HepG2 (cell line): ENCODE results near the gene AGTPBP1. TPM values are rescaled to one million over a fixed set of nuclear protein-coding genes. Genes with fewer than 3 reads are reported as not detected.

ENCODE experiments used
- ATAD3A ChIP-seq: sonication (generic); formaldehyde crosslinking; IDR thresholded peaks from 2 replicates; pipeline ENCODE4 v1.4.0; 2020; ENCODE audit warnings: missing genetic modification reagents
- CHCHD3 ChIP-seq: sonication (generic); formaldehyde crosslinking; IDR thresholded peaks from 2 replicates; pipeline ENCODE4 v1.8.0; 2022; ENCODE audit warnings: mild to moderate bottlenecking, missing genetic modification reagents, moderate library complexity
- DNMT1 ChIP-seq: sonication (generic); formaldehyde crosslinking; IDR thresholded peaks from 2 replicates; pipeline ENCODE4 v1.5.1; 2020; ENCODE audit warnings: mild to moderate bottlenecking, missing genetic modification reagents
- KLF9 ChIP-seq: IDR thresholded peaks from 2 replicates; pipeline ENCODE4 v1.6.1; 2016; ENCODE audit warnings: low read depth
- LCORL ChIP-seq, 2 experiments: fragments of 450-650 bp in 1 of 2; sonication (generic) in 1 of 2; formaldehyde crosslinking in 1 of 2; IDR thresholded peaks; 2 replicates each; pipeline versions ENCODE4 v1.5.0 to v1.6.1; 2017 to 2020; ENCODE audit warnings: antibody characterized with exemption in 1 of 2, missing genetic modification reagents in 1 of 2
- MBNL3 ChIP-seq: fragments of 250-450 bp; sonication (Bioruptor Pico); conservative IDR thresholded peaks from 2 replicates; pipeline ENCODE4 v1.8.0; 2022; ENCODE audit warnings: mild to moderate bottlenecking, inconsistent platforms
- MEIS2 ChIP-seq: sonication (generic); formaldehyde crosslinking; IDR thresholded peaks from 2 replicates; pipeline ENCODE4 v1.9.0; 2021; ENCODE audit warnings: mild to moderate bottlenecking, missing genetic modification reagents
- NFRKB ChIP-seq: fragments of 450-650 bp; IDR thresholded peaks from 2 replicates; pipeline ENCODE4 v1.6.1; 2017
- PLRG1 ChIP-seq: fragments of 450-650 bp; conservative IDR thresholded peaks from 2 replicates; pipeline ENCODE4 v1.6.1; 2016
- PTBP1 ChIP-seq: fragments of 200-400 bp; formaldehyde crosslinking; IDR thresholded peaks from 2 replicates; pipeline ENCODE4 v1.6.1; 2018; ENCODE audit warnings: low read length, low read depth; ENCODE audit not compliant: poor library complexity, severe bottlenecking
- TCF7L2 ChIP-seq: IDR thresholded peaks from 2 replicates; pipeline ENCODE4 v1.6.1; 2011; ENCODE audit warnings: mild to moderate bottlenecking, low read depth, low read length, moderate library complexity
- U2AF2 ChIP-seq: fragments of 200-400 bp; formaldehyde crosslinking; IDR thresholded peaks from 2 replicates; pipeline ENCODE4 v1.6.1; 2017; ENCODE audit warnings: low read depth, mild to moderate bottlenecking, low read length
- ZBTB7B ChIP-seq: sonication (generic); formaldehyde crosslinking; IDR thresholded peaks from 2 replicates; pipeline ENCODE4 v1.4.0; 2020; ENCODE audit warnings: missing genetic modification reagents
- ZKSCAN8 ChIP-seq: IDR thresholded peaks from 2 replicates; pipeline ENCODE4 v1.6.1; 2016; ENCODE audit warnings: borderline replicate concordance, missing genetic modification reagents, missing compliant biosample characterization
- ZNF263 ChIP-seq: sonication (generic); formaldehyde crosslinking; IDR thresholded peaks from 2 replicates; pipeline ENCODE4 v1.4.0; 2020; ENCODE audit warnings: missing genetic modification reagents
- ZNF33A ChIP-seq: sonication (generic); formaldehyde crosslinking; IDR thresholded peaks from 2 replicates; pipeline ENCODE4 v1.5.1; 2020; ENCODE audit warnings: missing genetic modification reagents, mild to moderate bottlenecking, moderate library complexity, borderline replicate concordance
- polyA plus RNA-seq, 8 experiments: library from polyadenylated mRNA; depleted of rRNA in 3 of 8; stranded (reverse) in 7 of 8; unstranded in 1 of 8; fragments of >200 nt; fragmentation: Illumina TruSeq in 4 of 8; extraction: Trizol in 4 of 8; gene quantifications; 2 replicates each; pipeline versions ENCODE4 v1.2.1 to v1.2.3, GENCODE V29; 2011 to 2016; ENCODE audit warnings: low read depth in 4 of 8, missing spikeins in 1 of 8, mixed read lengths in 1 of 8; ENCODE audit not compliant: insufficient read depth in 1 of 8
- total RNA-seq, 5 experiments: library from RNA; depleted of rRNA; stranded (reverse); fragments of >200 nt; fragmentation: Illumina TruSeq; extraction: Trizol; gene quantifications; 2 replicates each; pipeline ENCODE4 v1.2.3, GENCODE V29; 2016; ENCODE audit warnings: low read depth in 1 of 5
- TF ChIP-seq, protein P1 (sequence below): sonication (generic); formaldehyde crosslinking; IDR thresholded peaks from 2 replicates; pipeline ENCODE4 v1.4.0; 2020; ENCODE audit warnings: missing genetic modification reagents, borderline replicate concordance
- TF ChIP-seq, protein P2 (sequence below): sonication (generic); formaldehyde crosslinking; IDR thresholded peaks from 2 replicates; pipeline ENCODE4 v1.8.1; 2023; ENCODE audit warnings: mild to moderate bottlenecking, missing genetic modification reagents
- TF ChIP-seq, protein P3 (sequence below): sonication (generic); formaldehyde crosslinking; conservative IDR thresholded peaks from 2 replicates; pipeline ENCODE4 v1.8.0; 2022; ENCODE audit warnings: mild to moderate bottlenecking, moderate library complexity, missing genetic modification reagents
- TF ChIP-seq, protein P4 (sequence below): sonication (generic); IDR thresholded peaks from 2 replicates; pipeline ENCODE4 v1.6.1; 2016; ENCODE audit warnings: low read depth, borderline replicate concordance
- TF ChIP-seq, protein P5 (sequence below): sonication (generic); formaldehyde crosslinking; IDR thresholded peaks from 2 replicates; pipeline ENCODE4 v1.8.1; 2023; ENCODE audit warnings: missing genetic modification reagents, mild to moderate bottlenecking, borderline replicate concordance
- TF ChIP-seq, protein P6 (sequence below): IDR thresholded peaks from 2 replicates; pipeline ENCODE4 v1.6.1; 2016; ENCODE audit warnings: missing biosample characterization, missing genetic modification reagents, low read depth

The AGTPBP1 gene
- total and polyA plus RNA-seq, 2 of the 13 experiments (the other 11 are each of a cell fraction or from before 2014, with no cell fraction given), result 9.7 to 22.3 TPM

DNA sequence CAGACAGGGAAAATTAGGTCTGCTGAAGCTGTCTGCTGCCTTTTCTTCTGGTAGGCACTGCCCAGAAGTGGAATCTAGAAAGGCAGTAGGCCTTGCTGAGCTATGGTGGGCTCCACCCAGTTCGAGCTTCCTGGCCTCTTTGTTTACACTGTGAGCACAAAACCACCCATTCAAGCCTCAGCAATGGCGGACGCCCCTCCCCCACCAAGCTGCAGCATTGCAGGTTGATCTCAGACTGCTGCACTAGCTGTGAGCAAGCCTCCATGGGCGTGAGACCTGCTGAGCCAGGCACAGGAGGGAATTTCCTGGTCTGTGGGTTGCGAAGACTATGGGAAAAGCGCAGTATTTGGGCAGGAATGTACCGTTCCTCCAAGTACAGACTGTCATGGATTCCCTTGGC is 18.5 kb downstream of the AGTPBP1 start (continued):
- TF ChIP-seq, protein P1, sequence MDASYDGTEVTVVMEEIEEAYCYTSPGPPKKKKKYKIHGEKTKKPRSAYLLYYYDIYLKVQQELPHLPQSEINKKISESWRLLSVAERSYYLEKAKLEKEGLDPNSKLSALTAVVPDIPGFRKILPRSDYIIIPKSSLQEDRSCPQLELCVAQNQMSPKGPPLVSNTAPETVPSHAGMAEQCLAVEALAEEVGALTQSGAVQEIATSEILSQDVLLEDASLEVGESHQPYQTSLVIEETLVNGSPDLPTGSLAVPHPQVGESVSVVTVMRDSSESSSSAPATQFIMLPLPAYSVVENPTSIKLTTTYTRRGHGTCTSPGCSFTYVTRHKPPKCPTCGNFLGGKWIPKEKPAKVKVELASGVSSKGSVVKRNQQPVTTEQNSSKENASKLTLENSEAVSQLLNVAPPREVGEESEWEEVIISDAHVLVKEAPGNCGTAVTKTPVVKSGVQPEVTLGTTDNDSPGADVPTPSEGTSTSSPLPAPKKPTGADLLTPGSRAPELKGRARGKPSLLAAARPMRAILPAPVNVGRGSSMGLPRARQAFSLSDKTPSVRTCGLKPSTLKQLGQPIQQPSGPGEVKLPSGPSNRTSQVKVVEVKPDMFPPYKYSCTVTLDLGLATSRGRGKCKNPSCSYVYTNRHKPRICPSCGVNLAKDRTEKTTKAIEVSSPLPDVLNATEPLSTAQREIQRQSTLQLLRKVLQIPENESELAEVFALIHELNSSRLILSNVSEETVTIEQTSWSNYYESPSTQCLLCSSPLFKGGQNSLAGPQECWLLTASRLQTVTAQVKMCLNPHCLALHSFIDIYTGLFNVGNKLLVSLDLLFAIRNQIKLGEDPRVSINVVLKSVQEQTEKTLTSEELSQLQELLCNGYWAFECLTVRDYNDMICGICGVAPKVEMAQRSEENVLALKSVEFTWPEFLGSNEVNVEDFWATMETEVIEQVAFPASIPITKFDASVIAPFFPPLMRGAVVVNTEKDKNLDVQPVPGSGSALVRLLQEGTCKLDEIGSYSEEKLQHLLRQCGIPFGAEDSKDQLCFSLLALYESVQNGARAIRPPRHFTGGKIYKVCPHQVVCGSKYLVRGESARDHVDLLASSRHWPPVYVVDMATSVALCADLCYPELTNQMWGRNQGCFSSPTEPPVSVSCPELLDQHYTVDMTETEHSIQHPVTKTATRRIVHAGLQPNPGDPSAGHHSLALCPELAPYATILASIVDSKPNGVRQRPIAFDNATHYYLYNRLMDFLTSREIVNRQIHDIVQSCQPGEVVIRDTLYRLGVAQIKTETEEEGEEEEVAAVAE (CRISPR knock-in tag), result no peak
- TF ChIP-seq, protein P2, sequence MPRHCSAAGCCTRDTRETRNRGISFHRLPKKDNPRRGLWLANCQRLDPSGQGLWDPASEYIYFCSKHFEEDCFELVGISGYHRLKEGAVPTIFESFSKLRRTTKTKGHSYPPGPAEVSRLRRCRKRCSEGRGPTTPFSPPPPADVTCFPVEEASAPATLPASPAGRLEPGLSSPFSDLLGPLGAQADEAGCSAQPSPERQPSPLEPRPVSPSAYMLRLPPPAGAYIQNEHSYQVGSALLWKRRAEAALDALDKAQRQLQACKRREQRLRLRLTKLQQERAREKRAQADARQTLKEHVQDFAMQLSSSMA (CRISPR knock-in tag), result no peak
- TF ChIP-seq PTBP1 (no peak), ZKSCAN8 (CRISPR knock-in tag) (no peak), MEIS2 (no peak), TCF7L2 (no peak), MBNL3 (CRISPR knock-in tag) (no peak), ATAD3A (CRISPR knock-in tag) (no peak), CHCHD3 (CRISPR knock-in tag) (no peak), U2AF2 (no peak), KLF9 (CRISPR knock-in tag) (no peak), ZBTB7B (CRISPR knock-in tag) (no peak; the same call in 1 of the 2 replicates), DNMT1 (CRISPR knock-in tag) (no peak), LCORL (IDR thresholded peaks at IDR 0.05) (no peak), LCORL (CRISPR knock-in tag; IDR thresholded peaks at IDR 0.05) (no peak), ZNF33A (CRISPR knock-in tag) (no peak), ZNF263 (no peak), NFRKB (no peak), PLRG1 (no peak)
- TF ChIP-seq, protein P3, sequence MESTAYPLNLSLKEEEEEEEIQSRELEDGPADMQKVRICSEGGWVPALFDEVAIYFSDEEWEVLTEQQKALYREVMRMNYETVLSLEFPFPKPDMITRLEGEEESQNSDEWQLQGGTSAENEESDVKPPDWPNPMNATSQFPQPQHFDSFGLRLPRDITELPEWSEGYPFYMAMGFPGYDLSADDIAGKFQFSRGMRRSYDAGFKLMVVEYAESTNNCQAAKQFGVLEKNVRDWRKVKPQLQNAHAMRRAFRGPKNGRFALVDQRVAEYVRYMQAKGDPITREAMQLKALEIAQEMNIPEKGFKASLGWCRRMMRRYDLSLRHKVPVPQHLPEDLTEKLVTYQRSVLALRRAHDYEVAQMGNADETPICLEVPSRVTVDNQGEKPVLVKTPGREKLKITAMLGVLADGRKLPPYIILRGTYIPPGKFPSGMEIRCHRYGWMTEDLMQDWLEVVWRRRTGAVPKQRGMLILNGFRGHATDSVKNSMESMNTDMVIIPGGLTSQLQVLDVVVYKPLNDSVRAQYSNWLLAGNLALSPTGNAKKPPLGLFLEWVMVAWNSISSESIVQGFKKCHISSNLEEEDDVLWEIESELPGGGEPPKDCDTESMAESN, result no peak
- TF ChIP-seq, protein P4, sequence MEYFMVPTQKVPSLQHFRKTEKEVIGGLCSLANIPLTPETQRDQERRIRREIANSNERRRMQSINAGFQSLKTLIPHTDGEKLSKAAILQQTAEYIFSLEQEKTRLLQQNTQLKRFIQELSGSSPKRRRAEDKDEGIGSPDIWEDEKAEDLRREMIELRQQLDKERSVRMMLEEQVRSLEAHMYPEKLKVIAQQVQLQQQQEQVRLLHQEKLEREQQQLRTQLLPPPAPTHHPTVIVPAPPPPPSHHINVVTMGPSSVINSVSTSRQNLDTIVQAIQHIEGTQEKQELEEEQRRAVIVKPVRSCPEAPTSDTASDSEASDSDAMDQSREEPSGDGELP, result peak; percentile 32; the same call in 1 of the 2 replicates
- TF ChIP-seq, protein P5, sequence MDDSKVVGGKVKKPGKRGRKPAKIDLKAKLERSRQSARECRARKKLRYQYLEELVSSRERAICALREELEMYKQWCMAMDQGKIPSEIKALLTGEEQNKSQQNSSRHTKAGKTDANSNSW (CRISPR knock-in tag), result no peak
- TF ChIP-seq, protein P6, sequence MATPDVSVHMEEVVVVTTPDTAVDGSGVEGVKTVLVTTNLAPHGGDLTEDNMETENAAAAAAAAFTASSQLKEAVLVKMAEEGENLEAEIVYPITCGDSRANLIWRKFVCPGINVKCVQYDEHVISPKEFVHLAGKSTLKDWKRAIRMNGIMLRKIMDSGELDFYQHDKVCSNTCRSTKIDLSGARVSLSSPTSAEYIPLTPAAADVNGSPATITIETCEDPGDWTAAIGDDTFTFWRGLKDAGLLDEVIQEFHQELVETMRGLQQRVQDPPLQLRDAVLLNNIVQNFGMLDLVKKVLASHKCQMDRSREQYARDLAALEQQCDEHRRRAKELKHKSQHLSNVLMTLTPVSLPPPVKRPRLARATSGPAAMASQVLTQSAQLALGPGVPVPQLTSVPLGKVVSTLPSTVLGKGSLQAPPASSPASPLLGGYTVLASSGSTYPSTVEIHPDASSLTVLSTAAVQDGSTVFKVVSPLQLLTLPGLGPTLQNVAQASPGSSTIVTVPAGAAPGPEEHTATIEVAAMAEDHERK (CRISPR knock-in tag), result no peak
